ENCODE results near the gene FLT1.

GRCh38 chr13:28535734-28536133, 40.8 kb upstream of the FLT1 start:
- TF ChIP-seq, protein P1, sequence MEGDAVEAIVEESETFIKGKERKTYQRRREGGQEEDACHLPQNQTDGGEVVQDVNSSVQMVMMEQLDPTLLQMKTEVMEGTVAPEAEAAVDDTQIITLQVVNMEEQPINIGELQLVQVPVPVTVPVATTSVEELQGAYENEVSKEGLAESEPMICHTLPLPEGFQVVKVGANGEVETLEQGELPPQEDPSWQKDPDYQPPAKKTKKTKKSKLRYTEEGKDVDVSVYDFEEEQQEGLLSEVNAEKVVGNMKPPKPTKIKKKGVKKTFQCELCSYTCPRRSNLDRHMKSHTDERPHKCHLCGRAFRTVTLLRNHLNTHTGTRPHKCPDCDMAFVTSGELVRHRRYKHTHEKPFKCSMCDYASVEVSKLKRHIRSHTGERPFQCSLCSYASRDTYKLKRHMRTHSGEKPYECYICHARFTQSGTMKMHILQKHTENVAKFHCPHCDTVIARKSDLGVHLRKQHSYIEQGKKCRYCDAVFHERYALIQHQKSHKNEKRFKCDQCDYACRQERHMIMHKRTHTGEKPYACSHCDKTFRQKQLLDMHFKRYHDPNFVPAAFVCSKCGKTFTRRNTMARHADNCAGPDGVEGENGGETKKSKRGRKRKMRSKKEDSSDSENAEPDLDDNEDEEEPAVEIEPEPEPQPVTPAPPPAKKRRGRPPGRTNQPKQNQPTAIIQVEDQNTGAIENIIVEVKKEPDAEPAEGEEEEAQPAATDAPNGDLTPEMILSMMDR (IDR thresholded peaks at IDR 0.05), result no peak
- no peak for TF ChIP-seq ZFX (IDR thresholded peaks at IDR 0.05; ENCODE audit: borderline replicate concordance)

Measured in 22Rv1 (cell line).